HG03196 (cell line): Measurements from ENCODE around the gene SYNPR.

Experiments used
- ATAC-seq: cut with Tn5 transposase; IDR thresholded peaks from one replicate; pipeline ENCODE4 v1.9.1; 2021; ENCODE audit not compliant: unreplicated experiment

SYNPR gene

DNA sequence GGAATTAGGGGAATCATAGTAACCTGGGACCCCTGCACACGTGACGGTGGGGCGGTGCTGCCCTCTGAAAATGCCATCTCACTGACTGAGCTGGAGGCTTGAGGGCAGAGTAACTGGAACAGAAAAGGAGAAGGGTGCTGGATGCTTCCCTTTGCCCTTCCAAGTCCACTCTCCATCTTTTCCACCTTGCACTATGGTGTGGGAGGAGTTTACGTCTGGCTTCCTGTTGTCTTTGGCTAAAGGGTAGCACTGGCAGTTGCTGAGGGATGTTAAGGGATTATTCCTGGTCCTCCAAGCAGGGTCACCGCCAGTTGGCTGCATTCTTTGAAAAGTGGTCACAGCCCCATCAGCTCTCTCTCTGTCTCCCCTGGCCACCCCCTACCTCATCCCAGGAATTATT lies 245.0 kb downstream of the SYNPR start:
- ATAC-seq = no peak

DNA sequence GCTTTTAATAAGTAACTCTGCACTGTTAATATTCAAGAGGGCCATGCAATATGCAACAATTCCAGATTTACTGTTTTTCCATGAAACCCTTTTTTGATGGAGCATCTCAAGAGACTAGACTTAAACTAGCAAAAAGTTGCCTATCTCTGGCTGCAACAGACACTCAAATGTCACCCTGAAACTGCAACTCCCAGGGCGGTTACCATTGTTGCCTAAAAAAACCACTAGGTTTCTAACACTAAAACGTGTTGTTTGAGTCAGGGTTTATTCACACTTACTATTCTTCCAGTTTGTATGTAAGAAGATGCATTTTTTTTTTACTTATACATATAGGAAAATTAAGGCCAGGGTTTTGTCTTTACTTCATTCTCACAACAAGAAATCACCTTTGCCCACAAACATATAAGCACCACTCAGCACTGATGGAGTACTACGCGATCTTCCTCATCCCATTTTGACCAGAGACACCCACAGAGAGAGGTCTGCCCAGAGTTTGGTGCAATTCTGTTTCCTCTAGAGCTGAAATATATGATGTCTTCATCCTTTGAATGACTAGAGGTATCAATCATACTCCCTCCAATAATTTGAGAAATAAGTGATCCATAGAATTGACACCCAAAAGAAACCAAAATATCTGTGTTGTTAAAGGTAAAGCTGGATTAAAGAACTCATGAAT lies 250.4 kb downstream of the SYNPR start:
- ATAC-seq = no peak

DNA sequence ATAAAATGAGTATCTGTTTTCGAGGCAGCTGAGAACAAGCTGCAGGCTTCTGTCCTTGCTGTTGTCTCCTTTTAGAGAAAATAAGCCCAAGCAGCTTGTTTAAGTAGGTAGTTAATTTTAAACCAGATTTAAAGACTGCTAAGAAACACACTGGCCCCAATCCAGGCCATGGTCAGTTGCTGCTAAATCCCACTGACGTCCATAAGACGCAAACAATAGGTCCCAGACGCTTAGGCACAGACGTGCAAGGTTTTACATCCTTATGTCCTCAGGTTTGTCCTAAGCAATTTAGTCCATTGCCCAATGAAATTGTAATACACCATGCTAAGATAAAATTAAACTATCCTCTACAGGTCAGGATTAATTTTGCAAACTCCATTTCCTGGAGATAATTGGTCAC lies 254.4 kb downstream of the SYNPR start:
- ATAC-seq = no peak

DNA sequence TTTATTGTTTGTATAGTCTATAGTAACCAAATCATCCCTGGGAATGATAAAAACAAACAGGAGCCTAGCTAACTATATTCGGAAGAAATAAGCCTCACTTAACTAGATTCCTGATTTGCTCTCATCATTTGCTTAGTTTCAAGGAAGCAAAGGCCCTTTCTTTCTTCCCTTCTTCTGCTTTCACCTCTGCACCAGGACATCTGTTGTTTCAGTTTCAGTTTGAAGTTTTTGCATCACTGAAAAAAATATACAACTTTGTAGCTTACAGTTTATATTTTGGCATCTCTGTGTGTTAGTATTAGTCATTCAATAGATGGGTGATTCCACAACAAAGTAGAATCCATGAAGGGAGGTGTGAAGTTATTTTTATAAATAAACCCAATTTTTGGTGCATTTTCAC lies 260.8 kb downstream of the SYNPR start:
- ATAC-seq = no peak

DNA sequence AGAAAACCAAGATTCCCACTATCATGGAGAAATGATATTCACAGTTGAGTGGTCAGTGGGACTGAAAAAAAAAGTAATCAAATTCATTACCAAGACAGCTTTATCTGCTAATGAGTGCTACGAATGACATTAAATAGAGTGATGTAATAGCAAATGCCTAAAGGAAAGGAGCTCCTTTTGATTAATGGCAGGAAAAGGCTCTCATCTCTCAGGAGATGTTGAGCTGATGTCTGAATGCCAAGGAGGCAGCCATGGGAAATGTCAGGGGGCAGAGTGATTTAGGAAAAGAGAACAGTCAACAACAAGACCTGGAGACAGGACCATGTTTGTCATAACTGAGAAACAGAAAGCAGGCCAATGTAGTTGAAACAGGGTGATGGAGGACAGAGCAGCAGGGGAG lies 277.7 kb downstream of the SYNPR start:
- ATAC-seq = no peak

DNA sequence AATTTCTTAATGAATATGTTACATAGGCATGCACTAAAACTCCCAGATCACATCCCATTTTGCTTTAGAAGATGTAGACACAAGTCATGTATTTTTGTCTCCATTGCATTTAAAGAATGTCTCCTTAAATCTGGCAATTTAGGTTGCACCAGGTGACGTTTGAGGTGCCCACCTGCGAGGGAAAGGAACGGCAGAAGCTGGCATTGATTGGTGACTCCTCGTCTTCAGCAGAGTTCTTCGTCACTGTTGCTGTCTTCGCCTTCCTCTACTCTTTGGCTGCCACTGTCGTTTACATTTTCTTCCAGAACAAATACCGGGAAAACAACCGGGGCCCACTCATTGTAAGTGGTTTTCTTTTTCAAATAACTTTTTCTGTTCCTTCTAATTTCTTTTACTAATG lies 278.3 kb downstream of the SYNPR start:
- ATAC-seq = no peak

DNA sequence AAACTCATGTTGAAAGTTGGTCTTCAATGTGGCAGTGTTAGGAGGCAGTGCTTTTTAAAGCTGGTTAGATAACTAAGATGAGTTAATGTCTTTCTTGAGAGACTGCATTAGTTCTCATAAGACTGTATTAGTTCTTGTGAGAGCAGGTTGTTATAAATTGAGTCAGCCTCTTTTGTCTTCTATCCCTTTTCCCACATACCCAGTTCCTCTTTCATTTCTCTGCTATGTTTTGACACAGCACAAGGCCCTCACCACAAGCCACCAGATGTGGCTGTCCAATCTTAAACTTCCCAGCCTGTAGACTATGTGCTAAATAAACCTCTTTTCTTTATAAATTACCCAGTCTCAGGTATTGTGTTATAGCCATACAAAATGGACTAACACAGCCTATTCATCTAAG lies 279.8 kb downstream of the SYNPR start:
- no peak for ATAC-seq

DNA sequence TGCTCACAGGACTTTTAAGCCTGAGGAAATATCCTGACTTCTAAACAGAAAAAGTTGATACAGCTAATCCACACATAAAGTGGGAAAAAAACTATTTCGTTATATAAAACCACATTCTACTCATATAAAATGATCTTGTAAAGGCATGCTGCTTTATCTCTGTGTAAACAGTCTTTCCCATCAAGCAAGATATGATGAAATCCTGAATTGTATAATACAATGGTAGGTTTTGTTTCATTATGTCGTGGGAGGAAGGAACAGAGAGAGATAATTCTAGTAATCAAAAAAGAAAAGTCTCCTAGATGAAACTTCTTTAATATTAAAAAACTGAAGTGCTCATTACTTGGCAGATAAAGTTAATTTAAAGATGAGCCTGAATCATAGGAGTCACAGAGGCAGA lies 281.8 kb downstream of the SYNPR start:
- ATAC-seq = no peak

DNA sequence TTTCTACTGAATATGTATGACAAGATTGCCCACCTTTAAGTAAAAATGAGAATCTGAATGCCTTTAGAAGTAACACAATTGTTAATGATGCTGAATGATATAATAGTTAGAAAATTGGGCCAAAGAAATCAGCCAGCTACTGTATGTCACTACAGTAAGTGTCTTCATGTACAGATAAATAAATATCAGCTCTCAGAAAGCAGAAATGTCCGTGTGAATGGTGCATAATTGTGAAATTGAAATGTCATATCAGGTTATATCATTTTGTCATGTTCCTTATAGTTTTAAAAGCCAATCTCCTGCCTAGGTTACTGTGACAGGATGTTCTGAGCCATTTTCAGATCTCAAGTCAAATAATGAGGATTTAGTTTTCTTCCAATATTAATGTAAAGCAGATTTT lies 283.8 kb downstream of the SYNPR start:
- no peak for ATAC-seq

DNA sequence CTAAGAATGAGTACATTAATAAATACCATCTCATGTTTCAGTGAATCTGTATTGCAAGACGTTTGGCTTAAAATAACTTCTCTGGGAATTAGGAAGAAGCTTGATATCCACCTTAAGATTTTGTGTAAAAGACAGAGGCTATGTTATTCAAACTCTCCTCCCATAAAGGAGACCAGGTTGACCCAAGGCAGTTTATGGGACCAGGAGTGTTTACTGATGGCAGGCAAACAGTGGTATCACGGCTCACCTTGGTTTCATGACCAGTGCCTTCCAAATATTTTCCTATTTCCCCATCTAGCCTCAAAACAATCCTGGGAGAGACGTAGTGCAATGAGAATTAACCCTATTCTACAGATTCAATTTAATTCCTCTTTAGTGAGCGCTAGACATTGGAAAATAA lies 284.2 kb downstream of the SYNPR start:
- no peak for ATAC-seq

DNA sequence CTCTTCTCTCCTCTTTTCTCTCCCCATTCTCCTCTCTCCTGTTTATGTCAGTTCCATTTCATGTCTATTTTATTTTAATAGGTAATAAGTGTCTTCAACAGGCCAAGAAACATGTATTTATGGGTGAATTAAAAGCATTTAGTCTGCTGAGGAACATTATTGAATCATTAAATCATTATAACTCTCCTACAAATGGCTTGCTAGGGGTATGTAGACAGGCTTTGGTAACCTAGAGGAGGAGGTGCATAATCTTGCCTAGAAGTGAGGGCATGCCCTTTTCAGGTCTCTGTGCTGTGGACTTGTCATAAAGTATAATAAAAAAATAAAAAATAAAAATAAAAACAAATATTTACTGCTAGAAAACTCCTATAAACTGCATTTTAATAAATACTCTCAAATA lies 285.5 kb downstream of the SYNPR start:
- no peak for ATAC-seq

DNA sequence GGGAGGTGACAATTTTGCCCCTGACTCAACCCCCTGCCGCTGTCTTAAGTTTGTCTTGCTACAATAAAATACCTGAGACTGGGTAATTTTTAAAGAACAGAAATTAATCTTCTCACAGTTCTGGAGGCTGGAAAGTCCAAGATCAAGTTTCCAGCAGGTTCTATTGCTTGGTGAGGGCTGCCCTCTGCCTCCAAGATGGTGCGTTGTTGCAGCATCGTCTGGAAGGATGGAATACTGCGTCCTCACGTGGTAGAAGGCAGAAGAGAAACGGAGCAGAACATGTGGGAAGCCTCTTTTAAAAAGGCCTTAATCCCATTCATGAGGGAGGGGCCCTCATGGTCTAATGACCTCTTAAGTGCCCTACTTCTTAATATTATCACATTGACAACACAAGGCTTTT lies 287.1 kb downstream of the SYNPR start:
- ATAC-seq = no peak

DNA sequence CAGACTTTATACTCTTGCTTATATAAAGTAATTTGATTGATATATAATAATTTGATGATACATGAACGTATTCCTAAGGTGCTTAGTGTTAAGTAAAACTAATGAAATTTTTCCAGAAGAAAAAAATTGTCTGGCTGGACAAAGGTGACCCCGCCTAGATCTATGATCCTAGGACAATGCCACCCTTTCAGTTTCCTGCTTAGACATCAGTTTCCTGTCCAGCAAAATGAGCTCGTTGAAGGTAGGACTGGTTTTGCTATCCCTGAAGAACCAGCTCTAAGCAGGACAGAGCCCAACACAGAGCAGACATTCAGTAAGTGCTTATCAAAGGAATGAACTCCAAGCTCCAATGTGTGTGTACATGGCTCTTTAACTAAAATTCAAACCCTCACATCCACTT lies 293.6 kb downstream of the SYNPR start:
- ATAC-seq = no peak

DNA sequence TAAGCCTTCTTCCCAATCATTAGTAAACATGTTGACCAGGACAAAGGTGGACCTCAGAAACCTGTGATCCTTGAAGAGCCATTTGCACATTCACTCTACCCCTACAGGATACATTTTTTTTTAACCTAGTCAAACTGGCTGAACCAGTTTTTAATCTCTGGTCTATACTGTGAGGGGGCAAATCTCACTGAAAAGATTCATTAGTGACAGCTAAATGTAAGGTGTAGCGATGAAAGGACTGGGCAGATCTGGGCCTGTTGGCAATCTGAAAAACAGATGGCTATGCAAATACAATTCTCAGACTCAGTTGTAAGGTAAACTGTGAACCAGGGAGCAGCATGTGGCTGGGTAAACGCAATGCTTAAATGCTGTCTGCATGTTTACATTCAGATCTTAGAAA lies 298.7 kb downstream of the SYNPR start:
- ATAC-seq = no peak

DNA sequence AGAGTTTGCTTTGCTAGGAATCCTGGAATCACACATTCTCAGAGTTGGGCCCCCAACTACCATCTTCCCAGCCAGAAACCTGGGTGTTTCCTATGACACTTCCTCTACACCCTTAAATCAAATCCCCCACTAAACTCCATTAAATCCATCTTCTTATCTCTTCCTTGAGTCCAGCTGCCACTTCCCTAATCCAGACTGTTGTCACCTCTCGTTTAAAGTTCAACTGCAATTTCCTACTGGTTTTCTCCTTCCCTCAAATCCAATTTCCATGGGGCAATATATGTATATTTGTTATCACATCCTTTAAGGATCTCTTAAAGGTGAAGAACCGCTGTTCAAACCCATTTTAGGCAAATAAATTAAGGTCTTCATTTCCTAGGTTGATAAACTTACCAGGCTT lies 300.8 kb downstream of the SYNPR start:
- ATAC-seq = no peak

DNA sequence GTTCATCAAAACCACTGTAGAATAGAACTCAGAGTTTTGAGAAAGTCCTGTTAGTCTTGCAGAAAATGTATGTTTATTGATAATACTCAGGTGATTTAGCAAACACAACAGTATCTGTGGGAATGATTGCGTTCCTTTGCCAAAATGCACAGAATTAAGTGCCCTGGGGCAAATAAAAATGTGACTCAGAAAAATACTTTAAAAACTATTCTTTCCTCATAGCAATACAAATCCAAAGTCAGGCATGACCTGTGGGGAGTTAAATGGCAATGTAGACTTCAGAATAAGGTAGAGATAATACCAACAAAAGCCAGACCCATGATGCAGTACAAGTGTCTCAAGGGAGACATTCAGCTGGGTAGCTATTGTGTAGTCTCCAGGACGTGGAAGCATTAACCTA lies 302.0 kb downstream of the SYNPR start:
- ATAC-seq = no peak

DNA sequence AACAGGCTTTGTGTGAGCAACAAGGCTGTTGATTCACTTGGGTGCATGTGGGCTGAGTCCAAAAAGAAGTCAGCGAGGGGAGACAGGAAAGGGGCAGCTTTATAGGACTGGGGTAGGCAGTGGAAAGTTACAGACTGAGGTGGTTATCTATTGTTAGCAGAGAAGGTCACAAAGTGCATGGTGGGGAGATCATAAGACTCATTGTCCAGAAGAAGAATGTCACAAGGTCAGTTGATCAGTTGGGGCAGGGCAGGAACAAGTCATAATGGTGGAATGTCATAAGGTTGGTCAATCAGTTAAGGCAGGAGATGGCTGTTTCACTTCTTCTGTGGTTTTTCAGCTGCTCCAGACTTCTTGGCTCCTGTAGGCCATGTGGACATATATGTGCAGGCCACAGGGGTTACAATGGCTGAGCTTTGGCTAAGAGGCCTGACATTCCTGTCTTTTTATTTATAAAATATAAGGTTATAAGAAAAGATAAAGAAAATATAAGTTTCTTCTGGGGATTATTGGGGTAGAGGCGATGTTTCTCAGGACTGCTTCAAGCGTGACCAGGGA lies 304.9 kb downstream of the SYNPR start:
- ATAC-seq = no peak

DNA sequence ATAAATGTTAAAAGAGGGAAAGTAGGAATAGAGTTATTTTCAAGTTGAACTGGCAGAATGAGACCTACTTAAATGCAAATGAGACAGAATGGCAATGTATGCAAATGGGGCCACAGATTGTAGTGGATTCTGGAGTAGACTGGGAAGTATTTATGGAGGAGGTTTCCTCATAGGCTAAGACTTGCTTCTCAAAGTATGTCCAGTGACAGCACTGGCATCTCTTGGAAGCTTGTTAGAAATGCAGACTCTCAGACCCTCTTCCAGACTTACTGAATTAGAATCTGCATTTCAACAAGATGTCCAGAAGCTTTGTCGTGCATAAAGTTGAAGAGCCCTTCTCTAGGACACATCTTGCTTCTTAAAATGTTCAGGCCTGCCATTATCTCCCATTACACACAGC lies 306.6 kb downstream of the SYNPR start:
- no peak for ATAC-seq

DNA sequence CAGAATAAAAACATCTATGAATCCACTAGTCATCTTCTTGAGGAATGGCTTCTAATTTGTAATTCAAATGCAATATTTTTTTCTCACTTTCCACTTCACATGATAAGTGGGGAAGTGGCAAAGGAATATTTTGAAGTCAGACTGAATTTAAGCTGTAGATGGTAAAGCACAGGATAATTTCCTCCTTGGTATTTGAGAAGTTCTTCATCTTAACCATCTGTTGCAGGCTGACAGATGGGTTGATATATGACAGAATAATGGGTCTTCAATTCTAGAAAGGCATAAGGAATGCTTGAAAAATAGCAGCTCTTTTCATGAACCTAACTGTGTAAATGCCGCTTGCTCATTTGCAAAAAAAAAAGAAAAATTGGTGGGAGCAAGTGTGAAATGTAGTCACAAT lies 307.8 kb downstream of the SYNPR start:
- no peak for ATAC-seq

DNA sequence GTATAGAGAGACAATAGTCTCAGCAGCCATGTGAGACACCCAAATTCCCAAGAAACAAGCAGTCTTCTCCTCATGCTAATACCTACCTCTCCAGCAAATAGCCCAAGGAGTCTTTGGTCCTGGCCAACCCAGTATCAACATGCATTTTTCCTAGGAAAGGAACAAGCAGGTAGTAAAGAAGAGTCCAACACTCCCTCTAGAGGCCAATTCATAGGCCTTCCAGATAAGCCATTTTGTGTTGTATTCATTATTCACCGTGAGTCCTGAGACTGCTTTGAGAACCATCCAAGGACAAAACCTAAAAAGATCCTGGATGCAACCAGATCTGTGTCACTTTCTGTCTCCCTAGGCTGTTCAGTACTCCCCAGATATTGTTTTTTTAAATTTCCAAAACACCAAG lies 310.8 kb downstream of the SYNPR start:
- no peak for ATAC-seq

DNA sequence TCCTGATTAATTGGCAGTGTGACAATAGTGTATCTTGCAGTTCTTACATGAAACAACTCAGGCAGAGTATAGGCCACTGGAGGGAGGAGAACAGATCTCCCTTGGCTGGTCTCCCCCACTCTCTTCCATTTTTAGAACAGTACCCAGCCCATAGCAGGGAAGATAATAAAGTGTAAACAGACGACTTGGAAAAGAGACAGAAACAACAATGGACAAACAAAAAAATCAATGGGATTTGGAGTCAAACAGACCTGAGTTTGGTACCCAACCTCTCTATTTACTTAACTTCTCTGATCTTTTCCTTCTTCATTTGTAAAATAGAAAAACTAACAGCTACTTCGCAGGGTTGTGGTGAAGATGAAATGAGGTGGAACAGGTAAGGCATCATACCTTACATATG lies 315.7 kb downstream of the SYNPR start:
- no peak for ATAC-seq

DNA sequence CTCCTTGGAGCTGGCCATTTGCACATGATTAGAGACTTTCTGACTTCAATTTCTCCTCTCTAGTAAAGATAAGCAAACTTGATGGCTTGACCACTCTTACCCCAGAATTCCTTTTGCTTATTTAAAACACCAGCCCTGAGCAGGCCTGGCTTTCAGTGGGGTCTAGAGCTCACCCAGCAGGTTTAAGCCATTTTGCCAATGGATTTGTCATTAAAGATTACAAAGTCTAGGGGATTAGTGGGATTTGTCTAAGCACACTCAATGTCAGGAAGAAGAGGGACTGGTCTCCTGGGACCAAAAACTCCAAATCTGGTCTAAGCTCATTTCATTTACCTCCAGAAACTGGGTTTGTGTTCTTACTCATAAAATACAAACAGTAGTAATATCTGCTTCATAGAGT lies 317.1 kb downstream of the SYNPR start:
- no peak for ATAC-seq

DNA sequence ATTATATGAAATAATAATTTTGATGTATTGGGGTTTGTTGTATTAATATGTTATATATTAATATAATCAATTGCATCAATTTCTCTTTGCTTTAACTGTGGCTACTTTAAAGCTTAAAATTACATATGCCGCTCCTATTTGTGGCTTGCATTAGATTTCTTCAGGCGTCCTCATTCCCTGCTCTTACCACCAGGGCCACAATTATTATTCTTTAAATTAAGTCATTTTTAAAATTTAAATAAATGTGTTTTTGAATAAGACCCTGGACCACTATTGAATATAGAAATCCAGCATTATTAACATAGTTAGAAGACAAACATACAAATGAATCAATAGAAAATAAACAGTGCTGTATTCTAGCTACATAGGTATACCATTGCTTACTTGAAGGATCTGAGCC lies 318.9 kb downstream of the SYNPR start:
- no peak for ATAC-seq
